CD4-positive, CD25-positive, alpha-beta regulatory T cell (primary cell): ENCODE measurements around the gene MAPK8IP1. TPM values are rescaled to one million over a fixed set of nuclear protein-coding genes. Genes with fewer than 3 reads are reported as not detected.
A peak's percentile ranks its signal among the peaks of the same experiment; 100 is the strongest.
"Not testable (repeated sequence)": the region's sequence is repeated elsewhere in the genome, so short reads cannot be mapped to it uniquely, and the experiment has no call there.

ENCODE experiments used
- ATAC-seq, 2 donors: fragments of 150-1000 bp; cut with Tn5 transposase; one replicate each; pipeline ENCODE4 v1.10.0; 2021; ENCODE audit warnings: low read depth in 2 of 2, moderate number of reproducible peaks in 2 of 2, moderate library complexity in 1 of 2
- DNase-seq, 3 donors: peaks; one replicate each; pipeline versions ENCODE4 v3.0.0 to v3.0.0-alpha.2; 2012 to 2022; ENCODE audit warnings: mixed read lengths in 1 of 3
- H3K27ac ChIP-seq: one replicate; pipeline ENCODE4 v1.7.0; 2013; ENCODE audit warnings: mild to moderate bottlenecking, low read length; ENCODE audit not compliant: insufficient read depth, poor library complexity, severe bottlenecking
- H3K27me3 ChIP-seq: one replicate; pipeline ENCODE4 v1.7.0; 2013; ENCODE audit warnings: low read length; ENCODE audit not compliant: control insufficient read depth, insufficient read depth
- H3K36me3 ChIP-seq: one replicate; pipeline ENCODE4 v1.7.0; 2013; ENCODE audit warnings: mild to moderate bottlenecking, low read length, moderate library complexity; ENCODE audit not compliant: control insufficient read depth, insufficient read depth
- H3K4me1 ChIP-seq: 2 replicates; pipeline ENCODE4 v1.7.0; 2013; ENCODE audit warnings: mild to moderate bottlenecking, low read length; ENCODE audit not compliant: insufficient read depth, control insufficient read depth, poor library complexity, severe bottlenecking
- H3K4me3 ChIP-seq: one replicate; pipeline ENCODE4 v1.7.0; 2013; ENCODE audit warnings: low read depth, mild to moderate bottlenecking, low read length, moderate library complexity
- H3K9me3 ChIP-seq, 2 experiments: 1 replicate in 1 of 2; 2 replicates in 1 of 2; pipeline ENCODE4 v1.7.0; 2013; ENCODE audit warnings: low read length in 2 of 2, mild to moderate bottlenecking in 1 of 2, moderate library complexity in 1 of 2; ENCODE audit not compliant: control insufficient read depth in 2 of 2
- H3K27ac Mint-ChIP-seq, 3 donors: one replicate each; pipeline ENCODE4 v1.8.0; 2020 to 2022; ENCODE audit warnings: mild to moderate bottlenecking in 3 of 3, mixed read lengths in 3 of 3, moderate library complexity in 2 of 3
- H3K27me3 Mint-ChIP-seq: one replicate; pipeline ENCODE4 v1.8.0; 2022; ENCODE audit warnings: mild to moderate bottlenecking, mixed read lengths
- H3K36me3 Mint-ChIP-seq: one replicate; pipeline ENCODE4 v1.8.0; 2020; ENCODE audit warnings: mixed read lengths
- H3K4me1 Mint-ChIP-seq, 4 donors: one replicate each; pipeline ENCODE4 v1.8.0; 2020 to 2022; ENCODE audit warnings: mixed read lengths in 4 of 4, mild to moderate bottlenecking in 1 of 4
- H3K4me3 Mint-ChIP-seq, 4 donors: one replicate each; pipeline ENCODE4 v1.8.0; 2020 to 2022; ENCODE audit warnings: mild to moderate bottlenecking in 4 of 4, mixed read lengths in 4 of 4, moderate library complexity in 3 of 4
- H3K9me3 Mint-ChIP-seq, 7 donors: one replicate each; pipeline ENCODE4 v1.8.0; 2020 to 2022; ENCODE audit warnings: mixed read lengths in 7 of 7, mild to moderate bottlenecking in 3 of 7, moderate library complexity in 2 of 7
- polyA plus RNA-seq, 4 donors: library from polyadenylated mRNA; unstranded; fragments of 300-500 nt; fragmentation: Illumina TruSeq; gene quantifications; one replicate each; pipeline ENCODE4 v1.2.3, GENCODE V29; 2021
- total RNA-seq: library from RNA; stranded (reverse); gene quantifications from one replicate; pipeline ENCODE4 v1.2.3, GENCODE V29; 2022

The MAPK8IP1 gene
- 4.1 TPM for total RNA-seq
- under 1 TPM in 1 of 4 donors, not detected in 3; 0.18 TPM for polyA plus RNA-seq

DNA sequence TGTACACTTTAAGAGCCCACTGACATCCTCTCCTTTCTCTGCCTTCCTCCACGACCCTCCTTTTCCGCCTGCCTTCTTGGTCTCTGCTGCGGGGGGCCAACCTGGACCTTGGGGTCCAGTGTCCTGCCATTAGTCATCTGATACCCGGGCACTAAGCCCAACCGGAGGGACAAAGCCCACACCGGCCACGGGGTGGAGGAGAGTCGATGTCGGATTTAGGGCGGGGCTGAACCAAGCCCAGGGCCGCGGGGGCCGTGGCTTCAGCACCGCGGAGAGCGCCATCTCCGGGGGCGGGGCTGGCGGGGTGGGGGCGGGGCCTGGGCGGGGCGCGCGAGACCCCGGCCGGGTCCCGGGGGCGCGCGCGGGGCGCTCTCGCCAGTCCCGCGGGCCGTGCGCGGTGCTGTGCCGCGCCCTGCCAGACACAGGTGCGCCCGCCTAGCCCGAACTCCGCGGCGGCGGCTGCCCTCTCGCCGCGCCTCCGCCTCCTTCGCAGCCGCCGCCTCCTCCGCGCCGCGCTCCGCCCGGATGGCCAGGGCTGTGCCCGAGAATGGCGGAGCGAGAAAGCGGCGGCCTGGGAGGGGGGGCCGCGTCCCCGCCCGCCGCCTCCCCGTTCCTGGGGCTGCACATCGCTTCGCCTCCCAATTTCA is at the start of gene MAPK8IP1:
Gene MAPK8IP1, plus strand, starts transcription at position 378 of the 647 bp plus-strand sequence. Its CDS starts 170 bp downstream, at position 548.
- H3K36me3 ChIP-seq, result peaks cover 19% of the 10 kb centered on the region
- peaks cover 0 to 5% (median 0%) of the 10 kb centered on the region in 7 donors for H3K9me3 Mint-ChIP-seq
- no peaks in the 10 kb centered on the region for H3K27me3 ChIP-seq
- H3K36me3 Mint-ChIP-seq, result peaks cover 13% of the 10 kb centered on the region
- H3K9me3 ChIP-seq, result no peaks in the 10 kb centered on the region
- peaks cover 8% of the 10 kb centered on the region for H3K27me3 Mint-ChIP-seq
- peaks cover 0 to 13% (median 6%) of the 10 kb centered on the region in 4 donors for H3K4me1 Mint-ChIP-seq
- peak within 1 kb of the TSS; percentile 19 for H3K4me3 ChIP-seq
- no peak within 1 kb of the TSS for H3K27ac Mint-ChIP-seq
- H3K4me1 ChIP-seq, result peaks cover 10% of the 10 kb centered on the region
- no peak within 1 kb of the TSS for H3K27ac ChIP-seq
- peak; percentile 38 to 52 (median 46) for DNase-seq
- H3K4me3 Mint-ChIP-seq, result peak within 1 kb of the TSS; percentile 73 to 84 (median 78)
- ATAC-seq, result peak; percentile 69 to 71

DNA sequence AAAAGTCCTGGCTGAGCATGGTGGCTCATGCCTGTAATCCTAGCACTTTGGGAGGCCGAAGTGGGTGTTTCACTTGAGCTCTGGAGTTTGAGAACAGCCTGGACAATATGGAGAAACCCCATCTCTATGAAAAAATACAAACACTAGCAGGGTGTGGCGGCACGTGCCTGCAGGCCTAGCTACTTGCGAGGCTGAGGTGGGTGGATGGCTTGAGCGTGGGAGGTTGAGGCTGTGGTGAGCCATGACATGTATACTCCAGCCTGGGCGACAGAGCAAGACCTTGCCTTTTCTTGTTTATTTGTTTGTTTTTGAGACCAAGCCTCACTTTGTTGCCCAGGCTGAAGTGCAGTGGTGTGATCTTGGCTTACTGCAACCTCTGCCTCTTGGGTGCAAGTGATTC is 46.2 kb upstream of the MAPK8IP1 start:
- H3K4me3 Mint-ChIP-seq, result no peak overlapping the region
- H3K36me3 ChIP-seq, result no peaks in the 10 kb centered on the region
- H3K27ac Mint-ChIP-seq, result no peak overlapping the region
- ATAC-seq, result no peak
- H3K36me3 Mint-ChIP-seq, result no peaks in the 10 kb centered on the region
- H3K9me3 Mint-ChIP-seq, result no peaks in the 10 kb centered on the region
- H3K4me1 Mint-ChIP-seq, result peaks cover 10 to 16% (median 14%) of the 10 kb centered on the region in 4 donors
- peaks cover 12% of the 10 kb centered on the region for H3K4me1 ChIP-seq
- H3K27me3 ChIP-seq, result no peaks in the 10 kb centered on the region
- no peak for DNase-seq
- H3K9me3 ChIP-seq, result no peaks in the 10 kb centered on the region
- no peak overlapping the region for H3K27ac ChIP-seq
- H3K27me3 Mint-ChIP-seq, result peaks cover 24% of the 10 kb centered on the region
- H3K4me3 ChIP-seq, result no peak overlapping the region

DNA sequence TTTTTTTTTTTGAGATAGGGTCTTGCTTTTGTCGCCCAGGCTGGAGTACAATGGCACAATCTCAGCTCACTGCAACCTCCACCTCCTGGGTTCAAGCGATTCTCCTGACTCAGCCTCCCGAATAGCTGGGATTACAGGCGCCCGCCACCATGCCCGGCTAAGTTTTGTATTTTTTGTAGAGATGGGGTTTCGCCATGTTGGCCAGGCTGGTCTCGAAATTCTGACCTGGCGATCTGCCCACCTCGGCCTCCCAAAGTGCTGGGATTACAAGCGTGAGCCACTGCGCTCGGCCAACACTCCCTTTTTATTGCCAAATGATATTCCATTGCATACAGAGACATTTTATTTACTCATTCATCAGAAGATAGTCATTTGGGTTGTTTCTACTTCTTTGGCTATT is 45.2 kb upstream of the MAPK8IP1 start:
- H3K27ac Mint-ChIP-seq, H3K27ac ChIP-seq, H3K4me1 ChIP-seq, ATAC-seq, H3K4me3 ChIP-seq, H3K36me3 Mint-ChIP-seq, H3K36me3 ChIP-seq, H3K9me3 ChIP-seq, H3K9me3 Mint-ChIP-seq, H3K27me3 ChIP-seq, DNase-seq, H3K4me3 Mint-ChIP-seq: not testable (repeated sequence)
- peaks cover 6 to 12% (median 10%) of the 10 kb centered on the region in 4 donors for H3K4me1 Mint-ChIP-seq
- peaks cover 25% of the 10 kb centered on the region for H3K27me3 Mint-ChIP-seq

DNA sequence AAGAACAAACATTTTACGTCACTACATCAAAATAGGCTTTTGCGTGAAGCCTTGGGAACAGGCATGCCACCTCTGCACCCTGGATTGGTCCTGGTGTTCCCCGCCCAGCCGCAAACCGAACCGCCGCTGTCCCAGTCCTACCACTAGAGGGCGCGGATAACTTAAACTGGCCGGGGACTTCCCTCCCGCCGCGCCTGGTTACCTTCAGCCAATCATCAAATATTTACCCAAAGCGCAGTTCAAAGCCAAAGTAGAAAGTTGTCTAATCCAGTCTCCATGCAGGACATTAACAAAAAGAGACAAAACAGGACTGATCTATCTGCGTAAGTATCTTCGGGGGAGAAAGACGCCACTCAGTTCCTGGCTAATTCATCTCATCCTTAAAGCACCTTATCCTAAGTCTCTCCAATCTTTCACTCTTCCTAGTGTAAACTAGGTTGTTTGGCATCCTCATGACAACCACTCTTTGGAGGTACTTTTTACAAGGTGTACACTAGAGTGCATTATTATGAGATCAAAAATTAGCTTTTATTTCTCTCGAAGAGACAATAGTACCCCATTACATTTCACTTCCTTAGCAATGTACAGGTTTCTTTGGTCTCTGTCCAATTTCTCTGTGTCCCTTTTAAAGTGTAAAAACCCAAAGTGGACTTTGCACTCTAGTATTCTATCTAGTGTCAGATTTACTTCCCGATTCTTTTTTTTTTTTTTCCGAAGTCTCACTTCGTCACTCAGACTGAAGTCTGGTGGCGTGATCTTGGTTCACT is 42.1 kb upstream of the MAPK8IP1 start:
- peaks cover 12 to 34% (median 25%) of the 10 kb centered on the region in 4 donors for H3K4me1 Mint-ChIP-seq
- peak; percentile 29 to 34 for ATAC-seq

DNA sequence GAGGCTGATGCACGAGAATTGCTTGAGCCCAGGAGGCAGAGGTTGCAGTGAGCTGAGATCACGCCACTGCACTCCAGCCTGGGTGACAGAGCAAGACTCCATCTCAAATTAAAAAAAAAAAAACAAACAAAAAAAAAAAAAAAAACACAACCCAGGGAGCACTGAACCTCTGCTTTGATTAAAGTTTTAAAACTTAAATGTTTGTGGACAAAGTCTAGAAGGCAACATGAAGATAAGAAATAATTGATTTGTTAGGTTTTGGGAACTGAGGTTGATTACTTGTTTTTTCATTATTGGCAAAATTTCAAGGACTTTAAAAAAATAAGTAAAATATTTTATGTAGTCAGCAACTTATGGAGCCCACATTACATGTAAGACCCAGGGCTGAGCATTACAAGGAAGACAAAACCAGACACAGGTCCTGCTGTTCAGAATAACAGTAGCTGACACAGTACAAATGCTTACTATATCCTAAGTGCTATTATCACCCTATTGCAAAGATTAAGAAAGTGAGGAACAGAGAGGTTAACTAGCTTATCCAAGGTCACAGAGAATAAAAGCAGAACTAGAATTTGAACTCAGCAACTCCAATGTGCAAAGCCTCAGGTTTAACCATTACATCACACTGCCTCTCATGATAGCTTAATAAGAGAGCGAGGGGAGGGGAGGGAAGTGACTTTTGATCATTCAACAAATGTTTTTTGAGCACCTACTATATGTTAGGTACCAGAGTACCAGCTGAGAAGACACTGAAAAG is 40.5 kb upstream of the MAPK8IP1 start:
- no peaks in the 10 kb centered on the region for H3K36me3 ChIP-seq
- ATAC-seq, result no peak
- H3K27ac ChIP-seq, result no peak overlapping the region
- H3K27me3 Mint-ChIP-seq, result peaks cover 34% of the 10 kb centered on the region
- H3K4me1 ChIP-seq, result peaks cover 37% of the 10 kb centered on the region
- H3K36me3 Mint-ChIP-seq, result peaks cover under 1% of the 10 kb centered on the region
- H3K4me1 Mint-ChIP-seq, result peaks cover 19 to 48% (median 34%) of the 10 kb centered on the region in 4 donors
- H3K9me3 Mint-ChIP-seq, result no peaks in the 10 kb centered on the region
- H3K27ac Mint-ChIP-seq, result peak overlapping the region in 2 of 3 donors; percentile 98 to 99
- no peak overlapping the region for H3K4me3 ChIP-seq
- no peaks in the 10 kb centered on the region for H3K9me3 ChIP-seq
- peaks cover 2% of the 10 kb centered on the region for H3K27me3 ChIP-seq
- DNase-seq, result no peak
- H3K4me3 Mint-ChIP-seq, result peak overlapping the region in 2 of 4 donors; percentile 56 to 92

More for the DNA sequence above, 42.1 kb upstream of the MAPK8IP1 start:
- H3K27ac Mint-ChIP-seq, result peak overlapping the region; percentile 45 to 91 (median 89)
- H3K9me3 Mint-ChIP-seq, result no peaks in the 10 kb centered on the region
- Histone ChIP-seq H3K27ac (peak overlapping the region; percentile 75), H3K4me3 (peak overlapping the region; percentile 72), H3K36me3 (no peaks in the 10 kb centered on the region), H3K27me3 (peaks cover 2% of the 10 kb centered on the region), H3K9me3 (no peaks in the 10 kb centered on the region), H3K4me1 (peaks cover 25% of the 10 kb centered on the region)
- DNase-seq, result peak; percentile 84 to 91 (median 89)
- H3K4me3 Mint-ChIP-seq, result peak overlapping the region; percentile 6 to 49 (median 14)
- H3K36me3 Mint-ChIP-seq, result no peaks in the 10 kb centered on the region
- H3K27me3 Mint-ChIP-seq, result peaks cover 34% of the 10 kb centered on the region

DNA sequence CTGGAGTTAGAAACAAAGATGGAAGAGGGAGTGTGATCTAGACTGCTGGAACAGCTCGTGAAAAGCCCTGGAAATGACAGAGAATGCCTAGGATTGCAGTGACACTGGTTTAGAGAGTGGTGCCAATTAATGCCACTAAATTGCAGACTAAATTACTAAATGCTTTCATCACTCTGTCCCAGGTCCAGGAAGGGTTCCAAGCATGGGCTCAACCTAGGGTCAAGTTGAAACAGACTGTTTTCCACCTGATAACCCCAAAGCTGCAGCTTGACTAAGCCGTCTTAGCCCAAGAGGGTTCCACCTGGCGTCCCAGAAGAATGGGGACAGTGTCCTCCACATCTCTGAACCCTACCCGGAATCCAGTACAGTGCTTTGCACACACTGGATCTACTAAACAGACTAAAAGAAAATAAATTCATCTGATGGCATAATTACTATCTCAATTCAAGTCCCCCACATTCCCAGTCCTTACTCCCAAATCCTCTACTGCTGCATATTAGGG is 39.2 kb upstream of the MAPK8IP1 start:
- peak overlapping the region; percentile 92 for H3K27ac ChIP-seq

More for the DNA sequence above, 39.2 kb upstream of the MAPK8IP1 start:
- Histone ChIP-seq H3K27me3 (peaks cover 2% of the 10 kb centered on the region), H3K36me3 (peaks cover 5% of the 10 kb centered on the region), H3K4me3 (peak overlapping the region; percentile 87), H3K4me1 (peaks cover 37% of the 10 kb centered on the region), H3K9me3 (no peaks in the 10 kb centered on the region)
- H3K4me3 Mint-ChIP-seq, result peak overlapping the region; percentile 86 to 96 (median 92)
- ATAC-seq (no peak), DNase-seq (no peak)
- H3K27ac Mint-ChIP-seq, result peak overlapping the region; percentile 50 to 99 (median 98)
- H3K36me3 Mint-ChIP-seq, result peaks cover 7% of the 10 kb centered on the region
- H3K9me3 Mint-ChIP-seq, result no peaks in the 10 kb centered on the region
- peaks cover 19 to 60% (median 41%) of the 10 kb centered on the region in 4 donors for H3K4me1 Mint-ChIP-seq
- peaks cover 32% of the 10 kb centered on the region for H3K27me3 Mint-ChIP-seq
